ENCODE measurements around the gene ACTL10.

The ACTL10 gene

DNA sequence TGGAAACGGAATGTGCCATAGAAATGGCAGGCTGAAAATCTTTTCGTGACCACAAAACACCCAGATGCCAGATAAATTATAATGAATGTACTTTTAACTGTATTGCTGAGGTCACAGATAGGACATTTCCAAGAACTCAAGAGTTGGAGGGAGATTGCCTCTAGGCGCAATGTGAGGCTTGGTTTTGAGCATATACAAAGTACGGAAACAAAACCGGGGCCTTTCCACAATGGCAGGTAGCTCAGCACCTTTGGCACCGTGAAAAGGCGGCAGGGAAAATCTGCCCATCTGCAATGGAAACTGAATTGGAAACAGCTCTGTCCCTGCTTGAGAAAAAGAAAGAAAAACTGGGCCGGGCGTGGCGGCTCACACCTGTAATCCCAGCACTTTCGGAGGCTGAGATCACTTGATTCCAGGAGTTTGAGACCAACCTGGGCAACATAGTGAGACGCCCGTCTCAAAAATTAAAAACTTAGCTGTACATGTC is 15.1 kb upstream of the ACTL10 start:
- TF ChIP-seq, protein P1, sequence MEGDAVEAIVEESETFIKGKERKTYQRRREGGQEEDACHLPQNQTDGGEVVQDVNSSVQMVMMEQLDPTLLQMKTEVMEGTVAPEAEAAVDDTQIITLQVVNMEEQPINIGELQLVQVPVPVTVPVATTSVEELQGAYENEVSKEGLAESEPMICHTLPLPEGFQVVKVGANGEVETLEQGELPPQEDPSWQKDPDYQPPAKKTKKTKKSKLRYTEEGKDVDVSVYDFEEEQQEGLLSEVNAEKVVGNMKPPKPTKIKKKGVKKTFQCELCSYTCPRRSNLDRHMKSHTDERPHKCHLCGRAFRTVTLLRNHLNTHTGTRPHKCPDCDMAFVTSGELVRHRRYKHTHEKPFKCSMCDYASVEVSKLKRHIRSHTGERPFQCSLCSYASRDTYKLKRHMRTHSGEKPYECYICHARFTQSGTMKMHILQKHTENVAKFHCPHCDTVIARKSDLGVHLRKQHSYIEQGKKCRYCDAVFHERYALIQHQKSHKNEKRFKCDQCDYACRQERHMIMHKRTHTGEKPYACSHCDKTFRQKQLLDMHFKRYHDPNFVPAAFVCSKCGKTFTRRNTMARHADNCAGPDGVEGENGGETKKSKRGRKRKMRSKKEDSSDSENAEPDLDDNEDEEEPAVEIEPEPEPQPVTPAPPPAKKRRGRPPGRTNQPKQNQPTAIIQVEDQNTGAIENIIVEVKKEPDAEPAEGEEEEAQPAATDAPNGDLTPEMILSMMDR (IDR thresholded peaks at IDR 0.05; ENCODE audit: insufficient read depth, low read length, poor library complexity, severe bottlenecking) = no peak
- Histone ChIP-seq H3K36me3 (ENCODE audit: control insufficient read depth, insufficient read depth, low read length) (no peaks in the 10 kb centered on the region), H3K27me3 (replicated peaks; ENCODE audit: control insufficient read depth, insufficient read depth, low read length) (no peaks in the 10 kb centered on the region), H3K4me3 (replicated peaks; ENCODE audit: low read depth, low read length) (no peak overlapping the region)
- DNase-seq (ENCODE audit: extremely low read depth, insufficient read length) = no peak

DNA sequence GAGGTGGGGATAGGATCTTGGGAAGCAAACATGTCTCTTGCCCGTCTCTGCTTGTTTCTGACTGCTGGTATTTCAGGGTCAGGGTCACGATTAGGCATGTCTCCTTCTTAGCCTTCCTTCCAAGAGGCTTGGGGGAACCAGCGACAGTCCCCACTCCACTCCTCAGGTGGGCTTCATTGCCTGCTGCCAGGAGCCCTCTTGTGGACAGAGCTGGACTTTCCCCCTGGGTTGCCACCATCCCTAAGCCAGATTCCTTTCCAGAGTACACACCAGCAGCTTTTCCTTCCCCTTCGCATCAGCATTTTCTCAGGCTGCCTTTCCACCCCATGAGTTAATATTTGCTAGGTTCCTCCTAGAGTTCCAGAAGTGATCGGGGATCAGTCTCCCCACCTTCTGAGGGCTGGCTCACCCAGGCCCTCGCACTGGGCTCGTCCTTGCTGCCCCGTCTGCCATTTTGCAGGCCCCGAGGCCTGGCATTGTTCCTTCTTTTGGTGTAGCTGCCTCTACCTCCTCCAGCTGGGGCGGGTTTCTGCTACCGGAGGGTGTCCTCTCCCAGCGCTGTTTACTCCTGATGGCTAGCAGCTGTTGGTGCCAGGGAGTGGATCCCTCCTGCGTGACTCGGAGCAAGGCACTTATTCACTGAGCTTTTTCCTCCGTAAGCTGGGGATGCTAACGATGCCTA is 13.4 kb upstream of the ACTL10 start:
- TF ChIP-seq, protein P1 (IDR thresholded peaks at IDR 0.05; ENCODE audit: insufficient read depth, low read length, poor library complexity, severe bottlenecking) = peak; percentile 80
- Histone ChIP-seq H3K27me3 (replicated peaks; ENCODE audit: control insufficient read depth, insufficient read depth, low read length) (no peaks in the 10 kb centered on the region), H3K4me3 (replicated peaks; ENCODE audit: low read depth, low read length) (no peak overlapping the region), H3K36me3 (ENCODE audit: control insufficient read depth, insufficient read depth, low read length) (0 out of 2 replicates have a peak, but pooled peaks cover 1% of the 10 kb centered on the region)
- no peak for DNase-seq (ENCODE audit: extremely low read depth, insufficient read length)

- DNase-seq (ENCODE audit: extremely low read depth, insufficient read length) = no peak
- TF ChIP-seq, protein P1 (IDR thresholded peaks at IDR 0.05; ENCODE audit: insufficient read depth, low read length, poor library complexity, severe bottlenecking) = no peak
- Histone ChIP-seq H3K4me3 (replicated peaks; ENCODE audit: low read depth, low read length) (no peak overlapping the region), H3K27me3 (replicated peaks; ENCODE audit: control insufficient read depth, insufficient read depth, low read length) (no peaks in the 10 kb centered on the region), H3K36me3 (ENCODE audit: control insufficient read depth, insufficient read depth, low read length) (0 out of 2 replicates have a peak, but pooled peaks cover 4% of the 10 kb centered on the region)
Observed at GRCh38 chr20:33653900-33654596, 12.7 kb upstream of the ACTL10 start.

- 0 out of 2 replicates have a peak, but pooled peaks cover 4% of the 10 kb centered on the region for H3K36me3 ChIP-seq (ENCODE audit: control insufficient read depth, insufficient read depth, low read length)
- DNase-seq (ENCODE audit: extremely low read depth, insufficient read length) = no peak
- TF ChIP-seq, protein P1 (IDR thresholded peaks at IDR 0.05; ENCODE audit: insufficient read depth, low read length, poor library complexity, severe bottlenecking) = no peak
- H3K27me3 ChIP-seq (replicated peaks; ENCODE audit: control insufficient read depth, insufficient read depth, low read length) = no peaks in the 10 kb centered on the region
- H3K4me3 ChIP-seq (replicated peaks; ENCODE audit: low read depth, low read length) = no peak overlapping the region
Observed at GRCh38 chr20:33654680-33655161, 12.0 kb upstream of the ACTL10 start.

GRCh38 chr20:33655164-33655563 is 11.6 kb upstream of the ACTL10 start:
- Histone ChIP-seq H3K4me3 (replicated peaks; ENCODE audit: low read depth, low read length) (no peak overlapping the region), H3K36me3 (ENCODE audit: control insufficient read depth, insufficient read depth, low read length) (0 out of 2 replicates have a peak, but pooled peaks cover 4% of the 10 kb centered on the region), H3K27me3 (replicated peaks; ENCODE audit: control insufficient read depth, insufficient read depth, low read length) (no peaks in the 10 kb centered on the region)
- DNase-seq (ENCODE audit: extremely low read depth, insufficient read length) = no peak
- TF ChIP-seq, protein P1 (IDR thresholded peaks at IDR 0.05; ENCODE audit: insufficient read depth, low read length, poor library complexity, severe bottlenecking) = no peak
